Suprapubic skin (tissue), 3 donors: ENCODE results near the gene FYB2.

Experiments
- EP300 ChIP-seq: sonication (generic); formaldehyde crosslinking; IDR thresholded peaks from one replicate; pipeline ENCODE4 v1.6.1; 2017; ENCODE audit warnings: antibody characterized with exemption
- POLR2A ChIP-seq, 2 donors: fragments of 450-650 bp; IDR thresholded peaks; one replicate each; pipeline ENCODE4 v1.6.1; 2017; ENCODE audit warnings: antibody characterized with exemption in 2 of 2, mild to moderate bottlenecking in 2 of 2, moderate library complexity in 2 of 2
- TF ChIP-seq, protein P1 (sequence below), 2 donors: fragments of 200-600 bp in 1 of 2; fragments of 450-650 bp in 1 of 2; sonication (generic) in 1 of 2; IDR thresholded peaks; one replicate each; pipeline ENCODE4 v1.5.1; 2016 to 2019; ENCODE audit warnings: antibody characterized with exemption in 2 of 2, mild to moderate bottlenecking in 1 of 2, moderate library complexity in 1 of 2

DNA sequence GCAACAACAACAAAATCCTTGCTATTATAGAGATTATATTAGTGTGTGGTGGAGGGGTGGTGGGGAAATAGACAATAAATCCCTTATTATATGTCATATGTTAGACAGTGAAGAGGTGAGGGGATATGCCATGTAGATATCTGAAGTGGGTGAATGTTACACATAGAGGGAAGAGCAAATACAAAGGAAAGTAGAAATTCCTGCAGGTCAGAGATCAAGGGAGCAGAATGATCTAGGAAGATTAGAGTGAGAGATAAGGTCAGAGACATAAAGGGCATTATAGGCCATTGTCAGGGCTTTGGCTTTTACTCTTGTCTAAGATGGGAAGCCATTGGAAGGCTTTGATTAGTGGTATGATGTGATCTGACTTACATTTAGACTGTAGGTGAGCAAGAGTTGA lies 135.6 kb downstream of the FYB2 start:
- TF ChIP-seq, protein P1, sequence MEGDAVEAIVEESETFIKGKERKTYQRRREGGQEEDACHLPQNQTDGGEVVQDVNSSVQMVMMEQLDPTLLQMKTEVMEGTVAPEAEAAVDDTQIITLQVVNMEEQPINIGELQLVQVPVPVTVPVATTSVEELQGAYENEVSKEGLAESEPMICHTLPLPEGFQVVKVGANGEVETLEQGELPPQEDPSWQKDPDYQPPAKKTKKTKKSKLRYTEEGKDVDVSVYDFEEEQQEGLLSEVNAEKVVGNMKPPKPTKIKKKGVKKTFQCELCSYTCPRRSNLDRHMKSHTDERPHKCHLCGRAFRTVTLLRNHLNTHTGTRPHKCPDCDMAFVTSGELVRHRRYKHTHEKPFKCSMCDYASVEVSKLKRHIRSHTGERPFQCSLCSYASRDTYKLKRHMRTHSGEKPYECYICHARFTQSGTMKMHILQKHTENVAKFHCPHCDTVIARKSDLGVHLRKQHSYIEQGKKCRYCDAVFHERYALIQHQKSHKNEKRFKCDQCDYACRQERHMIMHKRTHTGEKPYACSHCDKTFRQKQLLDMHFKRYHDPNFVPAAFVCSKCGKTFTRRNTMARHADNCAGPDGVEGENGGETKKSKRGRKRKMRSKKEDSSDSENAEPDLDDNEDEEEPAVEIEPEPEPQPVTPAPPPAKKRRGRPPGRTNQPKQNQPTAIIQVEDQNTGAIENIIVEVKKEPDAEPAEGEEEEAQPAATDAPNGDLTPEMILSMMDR (IDR thresholded peaks at IDR 0.05) = no peak
- TF ChIP-seq POLR2A (IDR thresholded peaks at IDR 0.05) = no peak
- no peak for TF ChIP-seq EP300
